HG02571 (cell line): ENCODE results near the gene TAX1BP1.
"Not testable (repeated sequence)": the region's sequence is repeated elsewhere in the genome, so short reads cannot be mapped to it uniquely, and the experiment has no call there.

Experiments
- ATAC-seq: cut with Tn5 transposase; IDR thresholded peaks from one replicate; pipeline ENCODE4 v1.9.1; 2021; ENCODE audit warnings: mild to moderate bottlenecking, moderate library complexity; ENCODE audit not compliant: unreplicated experiment

TAX1BP1 gene

GRCh38 chr7:27840760-27841364, 100.9 kb downstream of the TAX1BP1 start:
- ATAC-seq: no peak

DNA sequence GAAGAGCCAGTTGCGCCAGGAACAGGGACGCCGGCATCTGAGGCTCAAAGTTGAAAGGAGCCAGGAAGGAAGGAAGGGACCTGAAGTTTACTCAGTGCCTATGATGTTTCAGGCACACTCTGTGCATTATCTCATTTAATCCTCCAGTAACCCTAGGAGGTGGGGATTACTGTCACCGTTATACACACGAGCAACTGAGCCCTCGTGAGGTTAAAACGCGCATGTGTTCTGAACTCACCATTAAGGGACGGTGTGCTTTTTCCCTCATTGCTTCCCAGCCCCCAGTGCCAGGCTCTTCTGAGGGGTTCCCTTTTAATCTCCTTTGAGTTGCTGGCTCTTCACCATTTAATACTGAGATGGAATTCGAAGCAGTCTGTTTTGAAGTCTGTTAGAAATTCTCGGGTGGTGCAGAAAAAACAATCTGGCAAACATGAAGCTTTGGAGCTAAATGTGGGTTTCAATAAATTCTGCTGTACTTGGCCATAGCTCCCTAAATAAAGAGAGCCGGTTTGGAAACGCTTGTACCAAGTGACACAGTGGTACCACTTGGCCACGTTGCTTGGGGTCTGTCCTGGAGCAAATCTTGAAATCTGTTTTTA, 102.2 kb downstream of the TAX1BP1 start:
- ATAC-seq: no peak

GRCh38 chr7:27842851-27843250, 102.9 kb downstream of the TAX1BP1 start:
- no peak for ATAC-seq

GRCh38 chr7:27843584-27844305, 103.8 kb downstream of the TAX1BP1 start:
- ATAC-seq: no peak

DNA sequence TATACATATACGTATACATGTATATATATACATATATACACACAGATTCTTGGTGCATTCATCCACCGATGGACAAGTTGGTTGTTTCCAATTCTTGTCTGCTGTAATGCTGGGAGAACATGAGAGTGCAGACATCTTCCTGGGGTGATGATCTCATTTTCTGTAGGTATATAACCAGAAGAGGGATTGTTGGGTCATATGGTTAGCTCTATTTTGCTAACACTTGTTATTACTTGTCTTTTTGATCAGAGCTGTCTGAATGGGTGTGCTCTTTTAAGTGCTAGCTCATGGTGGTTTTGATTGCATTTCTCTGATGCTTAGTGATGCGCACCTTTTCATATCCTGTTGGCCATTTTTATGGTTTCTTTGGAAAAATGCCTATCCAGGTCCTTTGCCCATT, 106.4 kb downstream of the TAX1BP1 start:
- no peak for ATAC-seq

- ATAC-seq: no peak
Measured at GRCh38 chr7:27850531-27850930, 110.6 kb downstream of the TAX1BP1 start.

- ATAC-seq: not testable (repeated sequence)
Measured at GRCh38 chr7:27856703-27857485, 116.9 kb downstream of the TAX1BP1 start.

DNA sequence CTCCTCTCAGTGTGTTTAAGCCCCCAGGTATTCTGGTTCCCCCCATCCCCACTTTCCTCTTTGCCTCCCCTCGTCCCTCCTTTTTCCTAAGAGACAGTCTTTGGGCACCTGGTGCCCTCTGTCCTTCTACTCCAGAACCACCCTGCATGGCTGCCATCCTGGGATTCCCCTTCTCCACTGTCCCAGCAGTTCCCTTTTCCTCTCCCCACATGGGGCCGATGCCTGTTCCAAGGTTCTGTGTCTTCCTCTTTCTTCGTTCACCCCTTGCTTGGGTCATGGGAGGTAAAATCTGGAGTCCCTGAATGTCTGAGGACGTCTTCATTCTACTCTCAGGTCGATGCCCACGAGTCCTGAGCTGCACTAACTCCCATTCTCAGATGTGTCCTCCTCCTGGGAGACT, 120.8 kb downstream of the TAX1BP1 start:
- ATAC-seq: no peak

- no peak for ATAC-seq
Measured at GRCh38 chr7:27861747-27862146, 121.8 kb downstream of the TAX1BP1 start.

DNA sequence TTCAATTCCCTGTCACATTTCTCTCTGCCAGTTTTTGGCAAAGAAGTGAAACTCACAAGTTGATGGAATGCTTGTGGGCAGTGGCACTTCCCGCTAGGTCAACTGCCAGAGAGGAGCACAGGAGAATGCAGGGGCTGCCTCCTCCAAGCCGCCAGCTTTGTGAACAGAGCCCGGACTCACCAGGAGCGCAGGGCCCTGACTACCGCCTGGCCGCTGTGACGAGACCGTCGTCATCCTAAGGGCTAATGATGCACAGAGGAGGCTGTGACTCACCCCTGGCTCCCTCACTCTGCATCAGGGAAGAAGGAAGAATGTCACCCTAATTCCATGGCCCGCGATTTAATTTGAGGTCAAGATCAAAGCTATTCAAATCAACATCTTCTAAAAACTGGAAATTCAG, 123.9 kb downstream of the TAX1BP1 start:
- no peak for ATAC-seq

GRCh38 chr7:27866256-27866655, 126.3 kb downstream of the TAX1BP1 start:
- no peak for ATAC-seq

DNA sequence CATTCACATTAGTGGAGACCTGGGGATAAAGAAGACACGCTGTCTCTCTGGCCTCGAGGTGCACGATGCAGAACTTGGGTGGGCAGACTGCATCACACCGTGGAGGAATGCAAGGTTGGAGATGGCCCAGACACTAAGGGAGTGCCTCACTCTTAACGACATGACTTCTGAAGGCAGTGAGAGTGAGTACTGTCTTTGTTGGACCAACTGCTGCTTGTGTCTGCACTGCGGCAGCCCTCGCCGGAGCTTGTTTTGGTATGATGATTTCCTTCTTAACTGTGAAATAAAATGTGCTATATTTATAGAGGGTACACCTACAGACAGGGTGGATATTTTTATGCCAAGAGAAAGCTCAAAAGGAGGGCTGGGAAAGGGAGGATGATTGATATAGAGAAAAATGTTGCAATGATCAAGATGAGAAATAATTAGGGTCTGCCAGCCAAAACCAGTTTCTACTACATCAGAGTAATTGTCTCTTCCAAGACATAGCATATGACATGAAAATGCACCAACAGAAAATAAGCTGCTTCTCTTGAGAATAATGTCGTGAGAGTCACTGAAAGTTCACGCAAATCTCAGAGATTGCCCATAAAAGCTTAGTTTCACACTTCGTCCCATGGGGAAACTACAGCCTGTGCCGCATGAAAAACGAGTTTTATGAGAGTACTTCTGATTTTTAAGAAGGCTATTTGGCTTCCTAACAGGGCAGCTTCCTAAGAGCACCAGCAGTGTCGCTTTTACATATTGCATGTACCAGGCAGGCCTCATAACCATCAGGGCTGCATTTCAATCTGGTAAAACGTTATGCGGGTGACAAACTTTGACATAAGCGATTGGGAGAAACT, 127.1 kb downstream of the TAX1BP1 start:
- ATAC-seq: no peak

GRCh38 chr7:27868131-27868550, 128.2 kb downstream of the TAX1BP1 start:
- ATAC-seq: no peak

DNA sequence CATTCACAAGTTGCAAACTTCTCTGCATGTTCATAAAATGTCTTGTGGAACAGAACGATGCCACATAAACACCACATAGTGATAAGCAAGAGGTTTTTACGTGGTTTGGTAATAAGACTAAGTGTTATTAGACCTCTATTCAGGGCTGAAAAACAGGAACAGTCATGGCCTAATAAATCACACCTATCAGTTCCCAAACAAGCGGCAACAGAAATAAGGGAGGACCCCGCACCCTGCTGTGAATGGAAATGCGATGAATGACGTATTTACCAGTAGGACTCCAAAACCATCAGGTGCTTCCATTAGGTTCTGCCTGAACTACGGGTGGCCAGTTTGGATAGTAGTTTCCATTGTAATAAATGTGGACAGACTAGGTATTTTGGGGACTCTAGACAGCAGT, 129.1 kb downstream of the TAX1BP1 start:
- ATAC-seq: no peak

DNA sequence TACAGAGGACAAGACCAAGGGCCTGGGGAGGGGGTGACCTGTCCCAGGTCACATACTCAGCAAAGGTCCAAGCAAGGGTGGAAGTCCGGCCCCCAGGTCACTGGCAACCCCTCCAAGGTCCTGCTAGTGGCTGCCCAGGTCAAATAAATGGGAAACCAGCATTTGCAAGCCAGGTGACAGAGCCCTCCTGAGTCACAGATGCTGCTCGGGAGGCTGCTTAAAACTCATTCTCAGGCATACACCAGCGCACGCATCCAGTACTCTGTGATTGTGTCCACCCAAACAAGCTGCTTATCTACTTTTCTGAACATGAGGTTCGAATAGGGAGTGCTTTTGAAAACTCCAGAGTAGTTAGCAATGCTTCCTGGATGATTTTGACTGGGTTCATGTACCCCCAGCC, 130.6 kb downstream of the TAX1BP1 start:
- no peak for ATAC-seq

DNA sequence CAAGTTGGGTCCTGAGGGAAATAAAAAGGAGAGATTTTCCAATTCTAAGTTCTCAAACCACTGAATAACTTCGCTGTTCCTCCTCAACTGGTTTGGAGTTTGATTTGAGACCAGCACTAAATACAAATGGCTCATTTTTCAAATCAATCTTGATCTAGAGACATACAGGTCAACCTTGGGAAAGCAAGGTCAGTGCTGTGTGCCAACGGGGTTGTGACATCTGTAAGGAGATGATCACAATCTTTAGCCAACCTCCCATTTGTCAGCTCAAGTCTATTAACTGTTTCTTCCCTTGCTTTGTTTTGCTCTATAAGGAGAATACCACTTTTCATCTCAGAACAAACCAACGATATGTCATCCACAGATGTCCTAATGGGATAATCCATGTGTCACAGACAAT, 131.1 kb downstream of the TAX1BP1 start:
- no peak for ATAC-seq

DNA sequence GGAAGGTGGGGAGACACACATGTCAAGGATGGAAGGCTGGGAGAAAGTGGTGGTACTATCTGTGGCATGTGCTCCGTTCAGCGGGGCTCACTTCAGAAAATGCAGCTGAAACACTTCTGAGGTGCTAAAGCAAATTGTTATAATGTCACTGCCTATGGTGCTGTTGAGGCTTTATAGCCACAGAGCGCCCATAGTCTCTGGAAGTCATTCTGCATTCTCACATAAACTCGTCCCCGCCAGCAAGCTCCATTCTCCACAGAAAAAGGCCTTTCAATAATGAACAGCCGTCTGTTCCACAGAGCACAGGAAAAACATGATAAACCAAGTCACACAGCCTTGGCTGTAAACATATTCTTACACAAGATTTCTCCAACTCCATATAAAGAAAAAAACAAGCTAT, 131.9 kb downstream of the TAX1BP1 start:
- ATAC-seq: no peak

DNA sequence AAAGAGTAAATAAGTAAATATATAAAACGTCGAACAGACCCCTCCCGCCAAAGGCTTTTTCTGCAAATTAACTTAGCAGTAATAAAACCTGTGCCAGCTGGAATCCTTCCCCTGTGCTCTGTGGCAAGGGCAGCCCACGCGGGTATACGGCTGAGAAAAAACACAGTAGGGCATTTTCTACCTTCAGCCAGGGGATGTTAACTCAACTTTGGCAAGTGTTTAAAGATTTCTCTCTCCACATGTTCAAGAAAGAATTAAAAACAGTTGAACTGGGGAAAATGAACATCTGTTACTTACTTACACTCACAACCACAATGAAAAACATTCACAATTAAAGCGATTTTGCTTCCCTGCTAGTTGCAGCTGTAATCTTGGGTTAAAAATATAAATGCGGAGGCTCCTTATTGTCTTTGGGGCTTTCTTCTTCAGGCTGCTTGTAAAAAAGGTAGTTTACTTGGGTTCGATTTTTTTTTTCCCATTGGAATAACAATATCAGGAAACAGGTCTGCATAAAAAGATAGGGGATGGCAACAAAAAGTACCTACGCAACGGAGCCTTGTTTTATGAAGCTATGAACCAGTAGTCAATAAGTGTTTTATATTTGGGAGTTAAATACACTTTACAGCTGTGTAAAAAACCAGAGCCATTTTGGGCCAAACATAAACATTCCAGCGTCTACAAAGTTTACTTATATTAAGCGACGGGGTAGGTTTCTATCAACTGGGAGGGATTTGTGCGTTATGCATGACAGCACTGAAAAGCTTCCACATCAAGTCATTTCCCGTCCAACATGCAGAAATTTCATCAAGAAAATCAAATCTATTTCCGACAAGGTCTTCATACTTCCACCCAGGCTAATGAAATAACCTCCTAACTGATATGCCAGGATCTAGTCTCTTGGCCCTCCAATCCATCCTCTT, 132.7 kb downstream of the TAX1BP1 start:
- ATAC-seq: no peak
